ENCODE data around the gene C2CD2. TPM values are rescaled to one million over a fixed set of nuclear protein-coding genes. Genes with fewer than 3 reads are reported as not detected.

The C2CD2 gene
- total and polyA plus RNA-seq, 2 of the 4 experiments (the other 2 are of a cell fraction), result 15.6 to 25.3 TPM

DNA sequence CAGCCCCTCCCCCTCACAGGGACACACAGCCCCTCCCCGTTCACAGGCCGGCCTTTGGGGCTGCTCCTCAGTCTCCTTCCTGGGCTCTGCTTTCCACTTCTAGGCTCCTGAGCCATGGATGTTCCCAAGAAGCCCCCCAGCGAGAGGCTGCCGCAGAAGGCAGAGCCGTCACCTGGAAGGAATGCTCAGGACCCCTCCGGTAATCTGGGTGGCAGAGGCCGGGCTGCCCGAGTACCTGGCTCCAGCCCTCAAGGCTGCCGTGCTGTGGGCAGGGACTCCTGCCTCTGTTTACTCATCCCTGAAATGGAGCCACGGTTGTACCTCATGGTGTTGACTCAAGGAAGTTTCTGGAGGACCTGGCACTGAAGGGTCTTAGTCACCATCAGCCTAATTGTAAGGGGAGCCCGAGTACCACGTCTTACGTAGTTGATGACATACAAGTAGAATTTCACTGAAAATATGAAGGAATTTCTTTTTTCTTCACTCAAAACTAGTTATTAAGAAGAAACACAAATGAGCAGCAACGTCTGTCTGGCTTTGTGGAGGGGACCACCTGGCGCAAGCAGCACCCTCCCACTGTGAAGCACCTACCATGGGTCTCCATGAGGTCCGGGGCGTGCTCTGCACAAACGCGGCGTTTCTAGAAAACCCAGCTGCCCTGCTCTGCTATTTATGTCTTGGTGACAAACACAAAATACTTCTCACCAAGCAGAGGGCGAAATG, 108.3 kb downstream of the C2CD2 start:
- peaks cover 4% of the 10 kb centered on the region; the same call in 1 of the 2 replicates for H3K36me3 ChIP-seq (ENCODE audit: control insufficient read depth, insufficient read depth, low read length)
- H4K91ac ChIP-seq (ENCODE audit: insufficient read depth, low read depth, low read length), result no peak overlapping the region
- ChIA-PET POLR2A (ENCODE audit: unreplicated experiment) (no interaction called here), CTCF (no interaction called here)
- no peak overlapping the region for H4K8ac ChIP-seq (ENCODE audit: low read depth in 2 of 2, low read length in 2 of 2)
- DNase-seq, result peak; percentile 16
- no peak overlapping the region for H3K18ac ChIP-seq (ENCODE audit: low read depth, low read length)
- peaks cover 3% of the 10 kb centered on the region; the same call in 1 of the 2 replicates for H3K9me1 ChIP-seq (ENCODE audit: insufficient read depth, low read length)
- no peak overlapping the region for H4K5ac ChIP-seq (ENCODE audit: low read depth, low read length)
- H3K79me1 ChIP-seq (ENCODE audit: low read depth in 1 of 2, low read length in 2 of 2), result 0 out of 4 replicates have a peak, but pooled peaks cover 0 to 4% of the 10 kb centered on the region in 2 experiments
- H2BK20ac ChIP-seq (ENCODE audit: low read depth, low read length), result no peak overlapping the region
- H3K14ac ChIP-seq (replicated peaks; ENCODE audit: low read depth, low read length), result no peak overlapping the region
- no peak overlapping the region for H3K4me3 ChIP-seq (ENCODE audit: insufficient read depth, low read depth, low read length)
- H3K4me1 ChIP-seq (ENCODE audit: control insufficient read depth, insufficient read depth, low read length), result no peaks in the 10 kb centered on the region
- peak overlapping the region; percentile 45 for H2AK9ac ChIP-seq (replicated peaks; ENCODE audit: low read depth, low read length, poor library complexity)
- no peak overlapping the region; the same call in 1 of the 2 replicates for H2AK5ac ChIP-seq (ENCODE audit: low read depth, low read length)
- H2AFZ ChIP-seq (replicated peaks; ENCODE audit: low read length, poor library complexity), result no peak overlapping the region
- no peak for ATAC-seq (ENCODE audit: low read depth)
- no peak overlapping the region for H3K56ac ChIP-seq (ENCODE audit: extremely low read depth, insufficient read depth, low read length)
- BruUV-seq (replicated peaks), result no TSS peak
- H3K4ac ChIP-seq (ENCODE audit: low read depth, low read length), result no peak overlapping the region
- H2BK120ac ChIP-seq (ENCODE audit: low read depth, low read length), result no peak overlapping the region
- H3K27me3 ChIP-seq (ENCODE audit: control insufficient read depth, insufficient read depth, low read length), result no peaks in the 10 kb centered on the region
- H2BK5ac ChIP-seq (ENCODE audit: low read depth, low read length, poor library complexity, severe bottlenecking), result no peak overlapping the region
- H3K27ac ChIP-seq (ENCODE audit: insufficient read depth, low read length), result no peak overlapping the region
- no peaks in the 10 kb centered on the region; the same call in 1 of the 2 replicates for H3K9me3 ChIP-seq (ENCODE audit: control insufficient read depth, insufficient read depth, low read length)
- WGBS, 2 experiments (ENCODE audit: extremely low coverage in 2 of 2, insufficient read length in 1 of 2), result 80% methylated on average over 13 of the region's 21 CpGs; no CpG with 5 or more reads in 1 of the 2 experiments
- no peak overlapping the region for H3K4me2 ChIP-seq (ENCODE audit: low read depth, low read length)
- dilution Hi-C loops (cut with HindIII; ENCODE audit: low sequenced_read_pairs, unreplicated experiment), result no loop called here
- H2BK15ac ChIP-seq (ENCODE audit: low read depth, low read length), result no peak overlapping the region
- in situ Hi-C loops (cut with MboI; ENCODE audit: low sequenced_read_pairs), result no loop called here
- no peak overlapping the region for H3K9ac ChIP-seq (ENCODE audit: low read depth, low read length)
- H3K23ac ChIP-seq (ENCODE audit: low read depth, low read length), result no peak overlapping the region
- intact Hi-C loops (cut with micrococcal nuclease), result no loop called here
- H4K20me1 ChIP-seq (ENCODE audit: insufficient read depth, low read length), result no peaks in the 10 kb centered on the region; the same call in 1 of the 2 replicates
- TF ChIP-seq, protein P1, sequence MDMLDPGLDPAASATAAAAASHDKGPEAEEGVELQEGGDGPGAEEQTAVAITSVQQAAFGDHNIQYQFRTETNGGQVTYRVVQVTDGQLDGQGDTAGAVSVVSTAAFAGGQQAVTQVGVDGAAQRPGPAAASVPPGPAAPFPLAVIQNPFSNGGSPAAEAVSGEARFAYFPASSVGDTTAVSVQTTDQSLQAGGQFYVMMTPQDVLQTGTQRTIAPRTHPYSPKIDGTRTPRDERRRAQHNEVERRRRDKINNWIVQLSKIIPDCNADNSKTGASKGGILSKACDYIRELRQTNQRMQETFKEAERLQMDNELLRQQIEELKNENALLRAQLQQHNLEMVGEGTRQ (IDR thresholded peaks at IDR 0.05; ENCODE audit: low read depth, low read length), result no peak
- TF ChIP-seq MXI1 (IDR thresholded peaks at IDR 0.05; ENCODE audit: borderline replicate concordance, low read depth, low read length) (no peak), RAD21 (IDR thresholded peaks at IDR 0.05; ENCODE audit: low read length) (no peak), NFE2L2 (IDR thresholded peaks at IDR 0.05; ENCODE audit: low read depth, low read length) (no peak), FOS (IDR thresholded peaks at IDR 0.05; ENCODE audit: low read depth, low read length) (no peak), RCOR1 (IDR thresholded peaks at IDR 0.05; ENCODE audit: insufficient replicate concordance, low read length) (no peak), BHLHE40 (IDR thresholded peaks at IDR 0.05; ENCODE audit: low read depth, low read length) (no peak), CHD1 (IDR thresholded peaks at IDR 0.05; ENCODE audit: low read depth, low read length) (no peak), POLR2A (IDR thresholded peaks at IDR 0.05; ENCODE audit: low read depth, low read length) (no peak), SMC3 (IDR thresholded peaks at IDR 0.05; ENCODE audit: low read depth, low read length) (no peak), RFX5 (IDR thresholded peaks at IDR 0.05; ENCODE audit: low read depth, low read length) (no peak), MAZ (IDR thresholded peaks at IDR 0.05; ENCODE audit: borderline replicate concordance, low read depth, low read length) (no peak), CEBPB (IDR thresholded peaks at IDR 0.05; ENCODE audit: low read depth, low read length) (no peak)
- TF ChIP-seq, protein P2, sequence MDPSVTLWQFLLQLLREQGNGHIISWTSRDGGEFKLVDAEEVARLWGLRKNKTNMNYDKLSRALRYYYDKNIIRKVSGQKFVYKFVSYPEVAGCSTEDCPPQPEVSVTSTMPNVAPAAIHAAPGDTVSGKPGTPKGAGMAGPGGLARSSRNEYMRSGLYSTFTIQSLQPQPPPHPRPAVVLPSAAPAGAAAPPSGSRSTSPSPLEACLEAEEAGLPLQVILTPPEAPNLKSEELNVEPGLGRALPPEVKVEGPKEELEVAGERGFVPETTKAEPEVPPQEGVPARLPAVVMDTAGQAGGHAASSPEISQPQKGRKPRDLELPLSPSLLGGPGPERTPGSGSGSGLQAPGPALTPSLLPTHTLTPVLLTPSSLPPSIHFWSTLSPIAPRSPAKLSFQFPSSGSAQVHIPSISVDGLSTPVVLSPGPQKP (IDR thresholded peaks at IDR 0.05; ENCODE audit: borderline replicate concordance, low read depth, low read length), result no peak
- TF ChIP-seq, protein P3, sequence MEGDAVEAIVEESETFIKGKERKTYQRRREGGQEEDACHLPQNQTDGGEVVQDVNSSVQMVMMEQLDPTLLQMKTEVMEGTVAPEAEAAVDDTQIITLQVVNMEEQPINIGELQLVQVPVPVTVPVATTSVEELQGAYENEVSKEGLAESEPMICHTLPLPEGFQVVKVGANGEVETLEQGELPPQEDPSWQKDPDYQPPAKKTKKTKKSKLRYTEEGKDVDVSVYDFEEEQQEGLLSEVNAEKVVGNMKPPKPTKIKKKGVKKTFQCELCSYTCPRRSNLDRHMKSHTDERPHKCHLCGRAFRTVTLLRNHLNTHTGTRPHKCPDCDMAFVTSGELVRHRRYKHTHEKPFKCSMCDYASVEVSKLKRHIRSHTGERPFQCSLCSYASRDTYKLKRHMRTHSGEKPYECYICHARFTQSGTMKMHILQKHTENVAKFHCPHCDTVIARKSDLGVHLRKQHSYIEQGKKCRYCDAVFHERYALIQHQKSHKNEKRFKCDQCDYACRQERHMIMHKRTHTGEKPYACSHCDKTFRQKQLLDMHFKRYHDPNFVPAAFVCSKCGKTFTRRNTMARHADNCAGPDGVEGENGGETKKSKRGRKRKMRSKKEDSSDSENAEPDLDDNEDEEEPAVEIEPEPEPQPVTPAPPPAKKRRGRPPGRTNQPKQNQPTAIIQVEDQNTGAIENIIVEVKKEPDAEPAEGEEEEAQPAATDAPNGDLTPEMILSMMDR (conservative IDR thresholded peaks at IDR 0.05; ENCODE audit: low read depth, low read length), result no peak
